GM21381 (cell line): ENCODE results near the gene VDR.

Source experiments
- ATAC-seq: cut with Tn5 transposase; IDR thresholded peaks from one replicate; pipeline ENCODE4 v1.9.1; 2021; ENCODE audit warnings: mild to moderate bottlenecking, moderate library complexity; ENCODE audit not compliant: unreplicated experiment

Gene VDR

GRCh38 chr12:47799357-47799955, 105.3 kb downstream of the VDR start:
- ATAC-seq, result no peak

DNA sequence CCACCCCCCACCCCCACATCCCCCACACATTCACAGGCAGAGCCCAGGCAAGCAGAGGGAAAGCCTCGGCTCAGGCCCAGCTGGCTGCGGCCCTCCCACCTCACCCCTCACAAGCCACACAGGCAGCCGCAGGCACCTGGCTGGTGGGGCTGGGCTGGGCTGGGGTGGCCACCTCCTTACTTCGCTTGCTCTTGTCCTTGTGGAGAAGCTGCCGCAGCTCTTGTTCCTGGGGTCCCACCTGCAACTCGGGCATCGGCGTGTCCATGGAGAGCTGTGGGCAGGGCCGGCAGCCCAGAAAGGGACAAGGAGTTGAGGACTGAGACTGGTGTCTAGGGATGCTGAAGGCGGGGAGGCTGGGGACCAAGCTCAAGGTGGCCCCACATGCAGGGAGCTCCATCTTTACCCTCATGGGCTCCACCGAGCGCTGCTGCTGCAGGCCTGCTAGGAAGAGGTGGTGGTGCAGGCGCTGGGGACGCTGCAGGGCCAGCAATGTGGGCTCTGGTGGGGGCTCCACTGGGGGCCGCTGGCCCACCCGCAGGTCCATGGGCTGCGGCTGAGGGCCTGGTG, 106.3 kb downstream of the VDR start:
- no peak for ATAC-seq

- no peak for ATAC-seq
Measured at GRCh38 chr12:47797441-47797840, 107.4 kb downstream of the VDR start.

GRCh38 chr12:47795814-47796411, 108.9 kb downstream of the VDR start:
- ATAC-seq, result no peak

GRCh38 chr12:47795121-47795813, 109.5 kb downstream of the VDR start:
- no peak for ATAC-seq

- no peak for ATAC-seq
Measured at GRCh38 chr12:47794679-47795078, 110.1 kb downstream of the VDR start.

- no peak for ATAC-seq
Measured at GRCh38 chr12:47793015-47793681, 111.6 kb downstream of the VDR start.

- ATAC-seq, result no peak
Measured at GRCh38 chr12:47791874-47792273, 112.9 kb downstream of the VDR start.
